Right lung (tissue), 5 donors: ENCODE results near the gene KLHL42. TPM values are rescaled to one million over a fixed set of nuclear protein-coding genes. Genes with fewer than 3 reads are reported as not detected.
"Not testable (repeated sequence)": the region's sequence is repeated elsewhere in the genome, so short reads cannot be mapped to it uniquely, and the experiment has no call there.

Source experiments
- DNase-seq, 2 donors: peaks; one replicate each; pipeline ENCODE4 v3.0.0-alpha.2; 2013
- polyA plus RNA-seq, 5 donors: library from polyadenylated mRNA; unstranded; fragments of 120-200 nt; gene quantifications; one replicate each; pipeline versions ENCODE4 v1.2.1 to v1.2.3, GENCODE V29; 2013; ENCODE audit warnings: inconsistent platforms in 1 of 5, low replicate concordance in 1 of 5; ENCODE audit not compliant: insufficient read length in 5 of 5, insufficient read depth in 1 of 5

Gene KLHL42
- polyA plus RNA-seq, 5 donors = 25.2 to 38.1 (median 35.7) TPM

DNA sequence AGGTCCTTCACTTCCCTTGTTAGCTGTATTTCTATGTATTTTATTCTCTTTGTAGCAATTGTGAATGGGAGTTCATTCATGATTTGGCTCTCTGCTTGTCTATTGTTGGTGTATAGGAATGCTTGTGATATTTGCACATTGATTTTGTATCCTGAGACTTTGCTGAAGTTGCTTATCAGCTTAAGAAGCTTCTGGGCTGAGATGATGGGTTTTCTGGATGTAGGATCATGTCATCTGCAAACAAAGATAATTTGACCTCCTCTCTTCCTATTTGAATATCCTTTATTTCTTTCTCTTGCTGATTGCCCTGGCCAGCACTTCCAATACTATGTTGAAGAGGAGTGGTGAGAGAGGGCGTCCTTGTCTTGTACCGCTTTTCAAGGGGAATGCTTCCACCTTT, 67.3 kb downstream of the KLHL42 start:
- not testable (repeated sequence) for DNase-seq

- DNase-seq = no peak
Observed at GRCh38 chr12:27851311-27851710, 71.3 kb downstream of the KLHL42 start.

DNA sequence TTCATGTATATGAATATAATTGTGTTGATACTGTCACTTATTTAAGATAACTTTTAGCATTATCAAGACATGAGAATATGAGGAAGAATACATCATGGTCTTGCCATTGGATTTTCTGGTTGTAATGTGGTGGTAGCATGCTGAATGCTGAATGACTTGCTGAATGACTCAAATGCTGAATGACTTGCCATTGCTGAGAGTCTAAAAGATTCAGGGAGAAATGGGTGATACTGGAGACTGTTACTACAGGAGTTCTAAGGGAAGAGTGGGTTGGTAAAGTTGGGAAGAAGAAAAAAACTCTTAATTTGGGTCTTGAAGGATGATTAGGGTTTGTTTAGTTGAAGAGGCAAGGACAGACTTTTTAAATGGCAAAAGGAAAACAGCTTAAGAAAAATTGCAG, 72.1 kb downstream of the KLHL42 start:
- no peak for DNase-seq

Other genes with a start within 250 kb of the KLHL42 start
- 1 to 10 TPM; 2.6 to 3.3 (median 3.0) TPM for gene REP15, start 83.8 kb upstream of the KLHL42 start, polyA plus RNA-seq
- 10 to 100 TPM; 49.0 to 65.7 (median 54.8) TPM for gene MRPS35, start 69.4 kb upstream of the KLHL42 start, polyA plus RNA-seq
- under 1 TPM; 0.13 to 0.69 (median 0.36) TPM for gene MANSC4, start within 50 bp of the KLHL42 start, polyA plus RNA-seq
- gene PTHLH, start 192.5 kb downstream of the KLHL42 start, polyA plus RNA-seq = 1 to 10 TPM; 2.2 to 4.4 (median 3.3) TPM